Gastroesophageal sphincter (tissue), 3 donors: Measurements from ENCODE around the gene SDSL.

Source experiments
- CTCF ChIP-seq, 4 experiments: fragments of 200-600 bp in 2 of 4; fragments of 450-650 bp in 2 of 4; sonication (generic) in 1 of 4; IDR thresholded peaks; one replicate each; pipeline ENCODE4 v1.5.1; 2017 to 2019; ENCODE audit warnings: antibody characterized with exemption in 4 of 4, mild to moderate bottlenecking in 2 of 4, moderate library complexity in 2 of 4
- POLR2A ChIP-seq, 2 donors: fragments of 450-650 bp; IDR thresholded peaks; one replicate each; pipeline ENCODE4 v1.6.1; 2017; ENCODE audit warnings: antibody characterized with exemption in 2 of 2, mild to moderate bottlenecking in 2 of 2, moderate library complexity in 1 of 2

- TF ChIP-seq CTCF (IDR thresholded peaks at IDR 0.05) (no peak), POLR2A (IDR thresholded peaks at IDR 0.05) (no peak)
Observed at GRCh38 chr12:113374823-113375428, 47.3 kb upstream of the SDSL start.
